Thyroid gland (tissue), 4 donors: ENCODE measurements around the gene GAREM1. TPM values are rescaled to one million over a fixed set of nuclear protein-coding genes. Genes with fewer than 3 reads are reported as not detected.

ENCODE experiments used
- DNase-seq, 2 donors: peaks; one replicate each; pipeline ENCODE4 v3.0.0-alpha.2; 2019
- H3K27ac ChIP-seq, 3 donors: fragments of 200-600 bp; sonication (generic); 1 replicate in 2 of 3; 2 replicates in 1 of 3; pipeline ENCODE4 v1.5.1; 2016 to 2019; ENCODE audit warnings: mild to moderate bottlenecking in 1 of 3, moderate library complexity in 1 of 3
- H3K27me3 ChIP-seq: fragments of 200-600 bp; sonication (generic); one replicate; pipeline ENCODE4 v1.5.1; 2019
- H3K36me3 ChIP-seq, 2 donors: fragments of 200-600 bp; sonication (generic); one replicate each; pipeline ENCODE4 v1.5.1; 2016 to 2019
- H3K4me1 ChIP-seq, 2 donors: fragments of 200-600 bp; sonication (generic); one replicate each; pipeline ENCODE4 v1.5.1; 2017 to 2019
- H3K4me3 ChIP-seq, 3 donors: fragments of 200-600 bp; sonication (generic); replicated peaks in 1 of 3; 1 replicate in 2 of 3; 2 replicates in 1 of 3; pipeline ENCODE4 v1.5.1; 2016; ENCODE audit warnings: mild to moderate bottlenecking in 1 of 3
- H3K9me3 ChIP-seq: fragments of 200-600 bp; sonication (generic); one replicate; pipeline ENCODE4 v1.5.1; 2017
- POLR2A ChIP-seq, 2 donors: fragments of 450-650 bp; IDR thresholded peaks; one replicate each; pipeline ENCODE4 v1.6.1; 2017; ENCODE audit warnings: antibody characterized with exemption in 2 of 2, mild to moderate bottlenecking in 2 of 2, moderate library complexity in 1 of 2
- WGBS, 2 donors: methylation state at CpG; one replicate each; pipeline ENCODE4 v1.1.5; 2017; 5-methylcytosine and 5-hydroxymethylcytosine counted together
- intact Hi-C: fragments of 100-400 bp; cut with DNase I; formaldehyde crosslinking; loops from one replicate; pipeline ENCODE4 v1.15.1; 2023
- total RNA-seq, 4 donors: library from RNA; depleted of rRNA; stranded (reverse); fragments of >200 nt; gene quantifications; one replicate each; pipeline ENCODE4 v1.2.3, GENCODE V29; 2016
- TF ChIP-seq, protein P1 (sequence below), 6 experiments: fragments of 200-600 bp in 3 of 6; fragments of 450-650 bp in 3 of 6; sonication (generic) in 3 of 6; IDR thresholded peaks; one replicate each; pipeline ENCODE4 v1.5.1; 2016 to 2019; ENCODE audit warnings: antibody characterized with exemption in 6 of 6, mild to moderate bottlenecking in 2 of 6, inconsistent platforms in 1 of 6, moderate library complexity in 1 of 6

The GAREM1 gene
- total RNA-seq, 4 donors from 2014 or later: 4.6 to 6.8 (median 5.8) TPM

DNA sequence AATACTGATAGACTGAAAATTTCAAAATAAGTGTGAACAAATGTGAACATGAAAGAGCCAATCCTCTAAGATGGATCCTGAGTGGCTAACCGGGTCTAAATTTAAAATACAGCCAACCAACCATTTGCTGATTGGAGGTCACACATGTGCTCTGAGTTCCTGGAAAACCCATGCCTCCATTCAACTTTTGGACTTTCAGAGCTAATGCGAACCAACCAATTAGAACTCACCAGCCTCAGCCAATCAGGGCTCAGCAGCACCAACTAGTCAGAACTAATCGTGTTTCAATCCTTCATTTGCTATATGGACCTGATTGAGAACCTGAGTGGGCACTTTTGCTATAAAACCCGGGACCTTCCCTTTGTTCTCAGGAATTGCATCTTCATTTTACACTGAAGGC lies 169.3 kb downstream of the GAREM1 start:
- Histone ChIP-seq H3K4me1 (no peaks in the 10 kb centered on the region), H3K36me3 (no peaks in the 10 kb centered on the region), H3K9me3 (no peaks in the 10 kb centered on the region), H3K27me3 (no peaks in the 10 kb centered on the region), H3K27ac (no peak overlapping the region), H3K4me3 (no peak overlapping the region)
- 89 to 91% methylated on average over 4 of the region's 4 CpGs for WGBS, 2 donors
- intact Hi-C loops: no loop called here
- TF ChIP-seq, protein P1, sequence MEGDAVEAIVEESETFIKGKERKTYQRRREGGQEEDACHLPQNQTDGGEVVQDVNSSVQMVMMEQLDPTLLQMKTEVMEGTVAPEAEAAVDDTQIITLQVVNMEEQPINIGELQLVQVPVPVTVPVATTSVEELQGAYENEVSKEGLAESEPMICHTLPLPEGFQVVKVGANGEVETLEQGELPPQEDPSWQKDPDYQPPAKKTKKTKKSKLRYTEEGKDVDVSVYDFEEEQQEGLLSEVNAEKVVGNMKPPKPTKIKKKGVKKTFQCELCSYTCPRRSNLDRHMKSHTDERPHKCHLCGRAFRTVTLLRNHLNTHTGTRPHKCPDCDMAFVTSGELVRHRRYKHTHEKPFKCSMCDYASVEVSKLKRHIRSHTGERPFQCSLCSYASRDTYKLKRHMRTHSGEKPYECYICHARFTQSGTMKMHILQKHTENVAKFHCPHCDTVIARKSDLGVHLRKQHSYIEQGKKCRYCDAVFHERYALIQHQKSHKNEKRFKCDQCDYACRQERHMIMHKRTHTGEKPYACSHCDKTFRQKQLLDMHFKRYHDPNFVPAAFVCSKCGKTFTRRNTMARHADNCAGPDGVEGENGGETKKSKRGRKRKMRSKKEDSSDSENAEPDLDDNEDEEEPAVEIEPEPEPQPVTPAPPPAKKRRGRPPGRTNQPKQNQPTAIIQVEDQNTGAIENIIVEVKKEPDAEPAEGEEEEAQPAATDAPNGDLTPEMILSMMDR (IDR thresholded peaks at IDR 0.05): no peak
- TF ChIP-seq POLR2A (IDR thresholded peaks at IDR 0.05): no peak
- DNase-seq: no peak

DNA sequence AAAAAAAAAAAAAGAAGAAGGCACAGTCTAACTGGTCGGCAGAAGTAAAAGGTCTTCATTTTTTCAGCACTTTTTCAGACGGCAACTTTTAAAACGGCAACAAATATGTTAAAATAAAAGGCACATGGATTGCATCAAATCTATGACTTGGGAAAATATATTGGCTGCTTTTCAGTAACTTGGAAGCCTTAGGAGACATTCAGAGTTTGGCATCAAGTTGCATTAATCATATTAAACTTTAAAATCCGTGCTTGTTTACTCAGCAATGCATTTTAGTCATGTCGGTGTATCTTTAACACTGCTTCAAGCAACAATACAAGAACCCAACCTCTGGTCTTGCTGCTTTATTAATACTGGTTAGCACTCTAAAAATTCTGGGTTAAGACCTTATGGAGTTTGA lies 169.8 kb downstream of the GAREM1 start:
- intact Hi-C loops: no loop called here
- no peaks in the 10 kb centered on the region for H3K9me3 ChIP-seq
- DNase-seq: no peak
- no peaks in the 10 kb centered on the region for H3K4me1 ChIP-seq
- H3K27ac ChIP-seq: no peak overlapping the region
- H3K4me3 ChIP-seq: no peak overlapping the region
- no peaks in the 10 kb centered on the region for H3K36me3 ChIP-seq
- WGBS, 2 donors: 77 to 80% methylated on average over 5 of the region's 5 CpGs
- TF ChIP-seq, protein P1 (IDR thresholded peaks at IDR 0.05): no peak
- no peak for TF ChIP-seq POLR2A (IDR thresholded peaks at IDR 0.05)
- no peaks in the 10 kb centered on the region for H3K27me3 ChIP-seq

GRCh38 chr18:32299484-32299883 lies 171.2 kb downstream of the GAREM1 start:
- H3K4me3 ChIP-seq: no peak overlapping the region
- H3K9me3 ChIP-seq: no peaks in the 10 kb centered on the region
- WGBS, 2 donors: 71 to 78% methylated on average over 1 of the region's 1 CpG
- DNase-seq: no peak
- no peaks in the 10 kb centered on the region for H3K4me1 ChIP-seq
- no peaks in the 10 kb centered on the region for H3K36me3 ChIP-seq
- TF ChIP-seq, protein P1 (IDR thresholded peaks at IDR 0.05): no peak
- intact Hi-C loops: no loop called here
- no peak overlapping the region for H3K27ac ChIP-seq
- no peaks in the 10 kb centered on the region for H3K27me3 ChIP-seq

DNA sequence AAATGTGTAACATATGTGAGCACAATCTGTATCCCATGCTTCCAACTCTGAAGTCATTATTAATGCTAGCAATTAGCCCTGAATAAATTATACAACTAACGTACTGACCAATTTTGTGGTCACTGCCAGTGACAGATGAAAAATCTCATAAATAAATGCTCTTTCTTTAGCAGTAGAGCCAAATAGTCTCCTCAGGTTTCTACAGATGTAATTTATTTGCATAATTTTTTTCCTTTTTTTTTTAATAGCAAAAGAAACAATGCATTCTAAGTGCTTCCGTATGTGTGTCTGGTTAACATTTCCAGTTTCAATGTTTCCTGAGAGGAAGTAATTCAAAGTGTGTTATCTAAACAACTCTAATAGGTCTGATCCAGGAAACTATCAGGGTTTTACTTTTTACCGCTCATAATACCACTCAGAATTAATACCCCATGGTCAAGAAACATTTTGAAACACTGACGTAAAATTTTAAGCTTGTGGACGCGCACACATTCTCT lies 172.5 kb downstream of the GAREM1 start:
- DNase-seq: no peak
- WGBS, 2 donors: 67 to 78% methylated on average over 6 of the region's 6 CpGs
- no peaks in the 10 kb centered on the region for H3K36me3 ChIP-seq
- H3K4me3 ChIP-seq: no peak overlapping the region
- no peak overlapping the region for H3K27ac ChIP-seq
- intact Hi-C loops: no loop called here
- no peaks in the 10 kb centered on the region for H3K9me3 ChIP-seq
- no peaks in the 10 kb centered on the region for H3K4me1 ChIP-seq
- H3K27me3 ChIP-seq: no peaks in the 10 kb centered on the region
- TF ChIP-seq POLR2A (IDR thresholded peaks at IDR 0.05): no peak
- TF ChIP-seq, protein P1 (IDR thresholded peaks at IDR 0.05): no peak

GRCh38 chr18:32297579-32298170 lies 173.0 kb downstream of the GAREM1 start:
- WGBS, 2 donors: 76% methylated on average over 5 of the region's 5 CpGs

More at GRCh38 chr18:32297579-32298170, 173.0 kb downstream of the GAREM1 start:
- Histone ChIP-seq H3K9me3 (no peaks in the 10 kb centered on the region), H3K27me3 (no peaks in the 10 kb centered on the region), H3K4me1 (no peaks in the 10 kb centered on the region), H3K27ac (no peak overlapping the region), H3K4me3 (no peak overlapping the region), H3K36me3 (no peaks in the 10 kb centered on the region)
- intact Hi-C loops: no loop called here
- TF ChIP-seq, protein P1 (IDR thresholded peaks at IDR 0.05): no peak
- TF ChIP-seq POLR2A (IDR thresholded peaks at IDR 0.05): no peak
- no peak for DNase-seq
